K562 (cell line): Measurements from ENCODE around the gene SUFU. TPM values are rescaled to one million over a fixed set of nuclear protein-coding genes. Genes with fewer than 3 reads are reported as not detected.

ENCODE experiments used
- ATAC-seq: fragments of 200-7000 bp; cut with Tn5 transposase; 3 replicates; pipeline ENCODE4 v1.9.1; 2020; ENCODE audit warnings: moderate library complexity
- BruUV-seq: library from RNA; stranded (reverse); fragments of 400-500 nt; replicated peaks from 2 replicates; lab custom pipeline; 2021; lab: Mats Ljungman, UMichigan
- CTCF ChIA-PET: fragments of 300-600 bp; formaldehyde crosslinking; extraction: SDS; loops from one replicate; lab custom pipeline; 2021; ENCODE audit warnings: low intra/inter-chr PET ratio; lab: Yijun Ruan, JAX
- POLR2A ChIA-PET: fragments of 300-600, 350-650 bp; sonication (Branson Sonifier 250); formaldehyde crosslinking; extraction: SDS; loops from one replicate; lab custom pipeline; 2021; ENCODE audit warnings: antibody characterized with exemption, inconsistent platforms; lab: Yijun Ruan, JAX
- DNase-seq, 4 experiments: peaks; one replicate each; pipeline versions ENCODE4 v3.0.0 to v3.0.0-alpha.2; 2011 to 2018; ENCODE audit warnings: low spot score in 3 of 4, mixed read lengths in 3 of 4; ENCODE audit errors: extremely low read depth in 1 of 4
- FAIRE-seq: peaks from 2 replicates; lab custom pipeline; 2011; peaks lifted over from hg19 to GRCh38; lab: Jason Lieb, UNC
- H2AFZ ChIP-seq: 2 replicates; pipeline ENCODE4 v1.6.0; 2011; ENCODE audit warnings: low read depth, low read length, control low read depth, inconsistent platforms
- H3K27ac ChIP-seq: fragments of 200-600 bp; 3 replicates; pipeline ENCODE4 v1.8.0; 2011; ENCODE audit warnings: low read depth, mild to moderate bottlenecking, control low read depth, inconsistent platforms, low read length, moderate library complexity, mixed read lengths; ENCODE audit errors: extremely low read depth
- H3K27me3 ChIP-seq, 2 experiments: fragments of 300-600 bp in 1 of 2; 2 replicates in 1 of 2; 3 replicates in 1 of 2; pipeline versions ENCODE4 v1.6.0 to v1.8.0; 2011; ENCODE audit warnings: inconsistent platforms in 2 of 2, low read length in 2 of 2, mild to moderate bottlenecking in 1 of 2, mixed read lengths in 1 of 2, moderate library complexity in 1 of 2; ENCODE audit not compliant: control insufficient read depth in 2 of 2, insufficient read depth in 2 of 2
- H3K36me3 ChIP-seq: fragments of 300-600 bp; 3 replicates; pipeline ENCODE4 v1.8.0; 2011; ENCODE audit warnings: mild to moderate bottlenecking, low read length, inconsistent platforms; ENCODE audit not compliant: control insufficient read depth, insufficient read depth
- H3K4me1 ChIP-seq, 2 experiments: fragments of 200-600 bp in 1 of 2; replicated peaks in 1 of 2; 2 replicates in 1 of 2; 3 replicates in 1 of 2; pipeline versions ENCODE4 v1.5.1 to v1.8.0; 2011; ENCODE audit warnings: inconsistent platforms in 2 of 2, low read length in 2 of 2, mild to moderate bottlenecking in 1 of 2, mixed read lengths in 1 of 2, moderate library complexity in 1 of 2; ENCODE audit not compliant: control insufficient read depth in 2 of 2, insufficient read depth in 2 of 2
- H3K4me2 ChIP-seq: 2 replicates; pipeline ENCODE4 v1.6.1; 2011; ENCODE audit warnings: low read length, control low read depth, inconsistent platforms, mixed read lengths; ENCODE audit not compliant: insufficient read depth
- H3K4me3 ChIP-seq: fragments of 200-600 bp; sonication (generic), shearing (Covaris generic); 2 replicates; pipeline ENCODE4 v1.5.1; 2016; ENCODE audit warnings: control low read depth, inconsistent platforms
- H3K79me2 ChIP-seq: fragments of 200-600 bp; 3 replicates; pipeline ENCODE4 v1.8.0; 2011; ENCODE audit warnings: low read length, inconsistent platforms; ENCODE audit not compliant: control insufficient read depth, insufficient read depth
- H3K9ac ChIP-seq, 2 experiments: 2 replicates each; pipeline versions ENCODE4 v1.6.0 to v1.6.1; 2011; ENCODE audit warnings: low read depth in 2 of 2, low read length in 2 of 2, control low read depth in 1 of 2, inconsistent platforms in 1 of 2, mild to moderate bottlenecking in 1 of 2, mixed read lengths in 1 of 2; ENCODE audit not compliant: insufficient read depth in 1 of 2
- H3K9me1 ChIP-seq: one replicate; pipeline ENCODE4 v1.6.0; 2011; ENCODE audit warnings: inconsistent platforms, mild to moderate bottlenecking, low read length, moderate library complexity; ENCODE audit not compliant: control insufficient read depth, insufficient read depth
- H3K9me3 ChIP-seq: replicated peaks from 2 replicates; pipeline ENCODE4 v1.5.1; 2011; ENCODE audit warnings: low read depth, low read length, inconsistent platforms; ENCODE audit not compliant: control insufficient read depth, insufficient read depth
- H4K20me1 ChIP-seq: replicated peaks from 2 replicates; pipeline ENCODE4 v1.6.1; 2011; ENCODE audit warnings: low read length, inconsistent platforms, mixed read lengths; ENCODE audit not compliant: control insufficient read depth, insufficient read depth
- NFE2 ChIP-seq: IDR thresholded peaks from 2 replicates; pipeline ENCODE4 v1.6.1; 2014; ENCODE audit warnings: antibody characterized with exemption, low read depth
- SMAD1 ChIP-seq: fragments of 150-350 bp; IDR thresholded peaks from 2 replicates; pipeline ENCODE4 v1.6.1; 2014; ENCODE audit warnings: low read length, low read depth; ENCODE audit not compliant: partially characterized antibody
- ZNF445 ChIP-seq: fragments of 250-450 bp; sonication (Bioruptor Pico); IDR thresholded peaks from 2 replicates; pipeline ENCODE4 v1.4.0; 2020; ENCODE audit warnings: low read depth, mild to moderate bottlenecking, moderate library complexity
- WGBS: fragments of 100-300 bp; shearing (Covaris generic); methylation state at CpG from one replicate; pipeline ENCODE4 v1.1.6; 2016; ENCODE audit warnings: low coverage, mixed read lengths; ENCODE audit not compliant: insufficient coverage; ENCODE audit errors: missing lambda C conversion rate; 5-methylcytosine and 5-hydroxymethylcytosine counted together
- in situ Hi-C: fragments of 300-500 bp; cut with MboI; formaldehyde crosslinking; loops from 4 replicates; pipeline ENCODE4 v1.15.0; 2018; ENCODE audit warnings: inconsistent platforms, mixed read lengths
- intact Hi-C: fragments of 100-400 bp; cut with micrococcal nuclease; formaldehyde crosslinking; loops from 2 replicates; pipeline ENCODE4 v1.14.2; 2022
- polyA plus RNA-seq, 8 experiments: library from polyadenylated mRNA; depleted of rRNA in 4 of 8; stranded (reverse) in 5 of 8; unstranded in 3 of 8; fragments of >200 nt; fragmentation: Nextera tagmentation in 2 of 8; fragmentation: Illumina TruSeq in 1 of 8; extraction: Ambion mirVana in 2 of 8; extraction: Trizol in 1 of 8; gene quantifications; 2 replicates each; pipeline versions ENCODE4 v1.2.1 to v1.2.3, GENCODE V29; 2011 to 2014; ENCODE audit warnings: inconsistent platforms in 1 of 8, missing spikeins in 1 of 8
- total RNA-seq, 7 experiments: library from RNA; depleted of rRNA in 6 of 7; stranded (reverse); fragments of >200 nt in 6 of 7; fragmentation: Illumina TruSeq in 2 of 7; extraction: Trizol in 2 of 7; gene quantifications; 2 replicates each; pipeline versions ENCODE4 v1.2.1 to v1.2.3, GENCODE V29; 2011 to 2021; ENCODE audit warnings: low replicate concordance in 1 of 7
- TF ChIP-seq, protein P1 (sequence below): sonication (generic); formaldehyde crosslinking; IDR thresholded peaks from 2 replicates; pipeline ENCODE4 v1.8.1; 2023; ENCODE audit warnings: mild to moderate bottlenecking, missing genetic modification reagents

Gene SUFU
- total and polyA plus RNA-seq, 9 of the 15 experiments (the other 6 are each of a cell fraction or from before 2014, with no cell fraction given): 0.59 to 6.3 (median 0.82) TPM

DNA sequence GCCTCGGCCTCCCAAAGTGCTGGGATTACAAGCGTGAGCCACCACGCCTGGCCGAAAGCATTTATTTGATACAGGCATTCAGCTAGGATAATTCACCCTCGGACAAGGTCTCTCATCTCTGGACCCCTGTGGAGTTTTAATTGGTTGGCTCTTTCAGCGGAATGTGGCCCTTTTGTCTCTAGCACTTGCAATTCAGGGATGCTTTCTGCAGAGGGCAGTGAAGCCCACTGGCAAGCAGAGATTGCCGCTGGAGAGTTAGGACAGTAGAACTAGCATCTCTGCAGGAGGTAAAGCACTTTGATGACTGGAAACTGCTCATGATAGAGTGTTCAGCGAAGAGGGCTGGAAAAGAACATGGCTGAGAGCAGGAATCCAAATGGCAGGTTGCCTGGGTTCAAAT is 62.0 kb downstream of the SUFU start:
- POLR2A ChIA-PET: no interaction called here

DNA sequence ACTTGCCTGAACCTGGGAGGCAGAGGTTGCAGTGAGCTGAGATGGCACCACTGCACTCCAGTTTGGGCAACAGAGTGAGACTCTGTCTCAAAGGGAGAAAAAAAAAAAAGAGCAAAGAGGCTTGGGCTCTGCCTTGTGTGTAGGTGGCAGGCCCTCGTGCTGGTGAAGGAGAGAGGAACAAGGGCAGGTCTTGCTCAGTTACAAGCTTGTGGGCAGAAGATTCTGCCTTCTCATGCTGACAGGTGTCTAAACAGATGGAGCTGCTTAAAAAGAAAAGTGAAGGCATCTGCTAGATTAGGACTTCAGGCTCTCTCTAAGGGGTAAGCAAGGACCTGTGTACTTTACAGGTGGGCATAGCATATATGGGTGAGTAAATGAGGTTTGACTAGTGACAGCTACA is 75.0 kb downstream of the SUFU start:
- no peaks in the 10 kb centered on the region for H3K9me1 ChIP-seq
- no peaks in the 10 kb centered on the region for H3K36me3 ChIP-seq
- TF ChIP-seq ZNF445 (no peak), NFE2 (peak; percentile 14; the same call in 1 of the 2 replicates)
- FAIRE-seq (no peak), DNase-seq (no peak), ATAC-seq (no peak)
- H3K4me3 ChIP-seq: no peak overlapping the region
- H3K27ac ChIP-seq: no peak overlapping the region; the same call in 2 of the 3 replicates
- intact Hi-C loops: no loop called here
- no peak overlapping the region for H3K4me2 ChIP-seq
- no peaks in the 10 kb centered on the region for H4K20me1 ChIP-seq
- ChIA-PET POLR2A (interaction anchor here (0.6 to 1.1 kb wide), 3 partner anchors 31 to 427 kb away, joined by 3 to 4 read pairs (median 4); partner anchors contain the start of gene NOLC1), CTCF (no interaction called here)
- H3K79me2 ChIP-seq: no peaks in the 10 kb centered on the region; the same call in 2 of the 3 replicates
- no peak overlapping the region for H3K9ac ChIP-seq
- no peaks in the 10 kb centered on the region for H3K9me3 ChIP-seq
- H3K4me1 ChIP-seq: no peaks in the 10 kb centered on the region; a peak in 2 of 5 replicates
- in situ Hi-C loops: loop anchor here (25.0 kb wide), 2 partner anchors 191 to 341 kb away; partner anchors contain the start of genes ELOVL3, GBF1, NFKB2 and PITX3
- WGBS: no CpG with 5 or more reads among the region's 1 CpG
- no TSS peak for BruUV-seq
- no peak overlapping the region for H2AFZ ChIP-seq
- no peaks in the 10 kb centered on the region for H3K27me3 ChIP-seq

More for the DNA sequence above, 62.0 kb downstream of the SUFU start:
- in situ Hi-C loops (no loop called here), intact Hi-C loops (no loop called here)
- TF ChIP-seq SMAD1: no peak
- TF ChIP-seq, protein P1, sequence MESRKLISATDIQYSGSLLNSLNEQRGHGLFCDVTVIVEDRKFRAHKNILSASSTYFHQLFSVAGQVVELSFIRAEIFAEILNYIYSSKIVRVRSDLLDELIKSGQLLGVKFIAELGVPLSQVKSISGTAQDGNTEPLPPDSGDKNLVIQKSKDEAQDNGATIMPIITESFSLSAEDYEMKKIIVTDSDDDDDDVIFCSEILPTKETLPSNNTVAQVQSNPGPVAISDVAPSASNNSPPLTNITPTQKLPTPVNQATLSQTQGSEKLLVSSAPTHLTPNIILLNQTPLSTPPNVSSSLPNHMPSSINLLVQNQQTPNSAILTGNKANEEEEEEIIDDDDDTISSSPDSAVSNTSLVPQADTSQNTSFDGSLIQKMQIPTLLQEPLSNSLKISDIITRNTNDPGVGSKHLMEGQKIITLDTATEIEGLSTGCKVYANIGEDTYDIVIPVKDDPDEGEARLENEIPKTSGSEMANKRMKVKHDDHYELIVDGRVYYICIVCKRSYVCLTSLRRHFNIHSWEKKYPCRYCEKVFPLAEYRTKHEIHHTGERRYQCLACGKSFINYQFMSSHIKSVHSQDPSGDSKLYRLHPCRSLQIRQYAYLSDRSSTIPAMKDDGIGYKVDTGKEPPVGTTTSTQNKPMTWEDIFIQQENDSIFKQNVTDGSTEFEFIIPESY (CRISPR knock-in tag): 0 out of 2 replicates have a peak, but pooled peaks have one; percentile 23
- Histone ChIP-seq H3K27me3 (no peaks in the 10 kb centered on the region), H2AFZ (no peak overlapping the region), H3K9me1 (no peaks in the 10 kb centered on the region), H3K4me1 (no peaks in the 10 kb centered on the region; a peak in 1 of 5 replicates), H3K9ac (no peak overlapping the region), H3K9me3 (no peaks in the 10 kb centered on the region), H4K20me1 (no peaks in the 10 kb centered on the region), H3K79me2 (no peaks in the 10 kb centered on the region), H3K27ac (no peak overlapping the region), H3K4me3 (no peak overlapping the region), H3K4me2 (no peak overlapping the region), H3K36me3 (no peaks in the 10 kb centered on the region)
- FAIRE-seq (no peak), DNase-seq (no peak), ATAC-seq (no peak)
- no TSS peak for BruUV-seq
- 77% methylated on average over 8 of the region's 8 CpGs for WGBS
- CTCF ChIA-PET: no interaction called here
